D721Med (cell line): ENCODE measurements around the gene DOHH.

Source experiments
- DNase-seq: peaks from one replicate; pipeline ENCODE4 v3.0.0; 2011; ENCODE audit warnings: low spot score; ENCODE audit not compliant: insufficient read length
- FAIRE-seq: peaks from 2 replicates; lab custom pipeline; 2011; peaks lifted over from hg19 to GRCh38; lab: Jason Lieb, UNC
- TF ChIP-seq, protein P1 (sequence below): IDR thresholded peaks from 2 replicates; pipeline ENCODE4 v1.5.1; 2012; ENCODE audit warnings: mild to moderate bottlenecking, control low read depth; ENCODE audit not compliant: insufficient read depth; ENCODE audit errors: missing control alignments

DOHH gene

DNA sequence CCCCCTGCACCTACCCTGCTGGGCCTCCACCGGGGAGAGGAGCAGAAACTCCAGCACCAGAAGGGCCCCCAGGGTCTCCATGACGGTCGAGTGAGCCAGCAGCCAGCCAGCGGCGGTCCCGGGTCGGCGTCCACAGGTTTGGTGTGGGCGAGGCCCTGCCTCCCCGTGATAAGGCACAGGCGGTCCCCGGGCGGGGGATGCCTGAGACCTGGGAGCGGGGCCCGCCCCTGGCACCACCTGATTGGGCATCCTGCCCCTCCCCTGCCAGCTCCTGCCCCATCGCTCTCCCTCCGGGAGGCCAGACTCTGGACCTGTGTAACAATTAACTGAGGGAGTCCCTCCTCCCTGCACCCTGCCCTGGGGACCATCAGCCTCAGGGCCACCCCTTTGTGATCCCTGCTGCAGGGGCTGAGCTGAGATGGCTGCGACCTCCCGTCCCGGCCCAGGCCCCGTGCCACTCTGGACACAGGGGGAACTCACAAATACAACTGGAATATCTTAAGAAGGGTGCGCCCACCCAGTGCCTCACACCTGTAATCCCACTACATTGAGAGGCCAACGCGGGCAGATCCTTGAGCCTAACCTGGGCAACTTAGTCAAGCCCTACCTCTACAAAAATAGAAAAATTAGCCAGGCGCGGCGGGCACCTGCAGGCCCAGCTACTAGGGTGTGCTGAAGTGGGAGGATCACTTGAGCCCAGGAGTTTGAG lies 19.9 kb downstream of the DOHH start, which contains the start of gene SMIM24:
Gene SMIM24, minus strand, starts transcription at position 143 of the 709 bp plus-strand sequence. Its CDS starts 62 bp downstream, at position 81.
- no peak for DNase-seq
- TF ChIP-seq, protein P1, sequence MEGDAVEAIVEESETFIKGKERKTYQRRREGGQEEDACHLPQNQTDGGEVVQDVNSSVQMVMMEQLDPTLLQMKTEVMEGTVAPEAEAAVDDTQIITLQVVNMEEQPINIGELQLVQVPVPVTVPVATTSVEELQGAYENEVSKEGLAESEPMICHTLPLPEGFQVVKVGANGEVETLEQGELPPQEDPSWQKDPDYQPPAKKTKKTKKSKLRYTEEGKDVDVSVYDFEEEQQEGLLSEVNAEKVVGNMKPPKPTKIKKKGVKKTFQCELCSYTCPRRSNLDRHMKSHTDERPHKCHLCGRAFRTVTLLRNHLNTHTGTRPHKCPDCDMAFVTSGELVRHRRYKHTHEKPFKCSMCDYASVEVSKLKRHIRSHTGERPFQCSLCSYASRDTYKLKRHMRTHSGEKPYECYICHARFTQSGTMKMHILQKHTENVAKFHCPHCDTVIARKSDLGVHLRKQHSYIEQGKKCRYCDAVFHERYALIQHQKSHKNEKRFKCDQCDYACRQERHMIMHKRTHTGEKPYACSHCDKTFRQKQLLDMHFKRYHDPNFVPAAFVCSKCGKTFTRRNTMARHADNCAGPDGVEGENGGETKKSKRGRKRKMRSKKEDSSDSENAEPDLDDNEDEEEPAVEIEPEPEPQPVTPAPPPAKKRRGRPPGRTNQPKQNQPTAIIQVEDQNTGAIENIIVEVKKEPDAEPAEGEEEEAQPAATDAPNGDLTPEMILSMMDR: no peak
- no peak for FAIRE-seq

DNA sequence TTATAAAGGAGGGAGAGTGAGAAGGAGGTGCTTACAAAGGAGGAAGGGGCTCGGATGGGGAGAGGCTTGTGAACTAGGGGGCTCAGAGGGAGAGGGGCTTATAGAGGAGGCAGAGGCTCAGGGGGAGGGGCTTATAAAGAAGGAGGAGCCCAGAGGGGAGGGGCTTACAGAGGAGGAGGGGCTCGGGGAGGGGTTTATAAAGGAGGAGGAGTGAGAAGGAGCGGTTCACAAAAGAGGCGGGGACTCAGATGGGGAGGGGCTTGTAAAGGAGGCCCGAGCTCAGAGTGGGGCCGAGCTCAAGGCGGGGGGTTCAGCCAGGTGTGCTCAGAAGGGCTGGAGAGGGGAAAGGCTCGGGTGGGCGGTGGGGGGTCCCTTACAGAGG lies 20.6 kb downstream of the DOHH start:
- TF ChIP-seq, protein P1: no peak
- no peak for DNase-seq
- FAIRE-seq: no peak

DNA sequence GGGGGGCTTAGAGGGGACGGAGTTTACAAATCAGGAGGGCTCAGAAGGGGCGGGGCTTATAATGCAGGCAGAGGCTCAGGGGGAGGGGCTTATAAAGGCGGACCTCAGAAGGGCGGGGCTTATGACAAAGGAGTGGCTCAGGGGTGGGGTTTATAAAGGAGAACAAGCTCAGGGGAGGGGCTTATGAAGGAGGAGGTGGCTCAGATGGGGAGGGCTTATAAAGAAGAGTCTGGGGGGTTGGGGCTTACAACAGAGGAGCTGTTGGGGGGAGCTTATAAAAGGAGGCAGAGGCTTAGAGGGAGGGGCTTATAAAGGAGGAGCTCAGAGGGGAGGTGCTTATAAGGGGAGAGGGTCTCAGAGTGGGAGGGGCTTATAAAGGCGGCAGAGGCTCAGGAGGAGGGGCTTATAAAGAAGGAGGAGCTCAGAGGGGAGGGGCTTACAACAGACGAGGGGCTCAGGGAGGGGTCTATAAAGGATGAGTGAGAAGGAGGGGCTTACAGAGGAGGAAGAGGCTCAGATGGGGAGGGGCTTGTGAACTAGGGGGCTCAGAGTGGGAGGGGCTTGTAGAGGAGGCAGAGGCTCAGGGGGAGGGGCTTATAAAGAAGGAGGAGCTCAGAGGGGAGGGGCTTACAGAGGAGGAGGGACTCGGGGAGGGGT lies 21.2 kb downstream of the DOHH start:
- no peak for FAIRE-seq
- DNase-seq: no peak
- TF ChIP-seq, protein P1: no peak

DNA sequence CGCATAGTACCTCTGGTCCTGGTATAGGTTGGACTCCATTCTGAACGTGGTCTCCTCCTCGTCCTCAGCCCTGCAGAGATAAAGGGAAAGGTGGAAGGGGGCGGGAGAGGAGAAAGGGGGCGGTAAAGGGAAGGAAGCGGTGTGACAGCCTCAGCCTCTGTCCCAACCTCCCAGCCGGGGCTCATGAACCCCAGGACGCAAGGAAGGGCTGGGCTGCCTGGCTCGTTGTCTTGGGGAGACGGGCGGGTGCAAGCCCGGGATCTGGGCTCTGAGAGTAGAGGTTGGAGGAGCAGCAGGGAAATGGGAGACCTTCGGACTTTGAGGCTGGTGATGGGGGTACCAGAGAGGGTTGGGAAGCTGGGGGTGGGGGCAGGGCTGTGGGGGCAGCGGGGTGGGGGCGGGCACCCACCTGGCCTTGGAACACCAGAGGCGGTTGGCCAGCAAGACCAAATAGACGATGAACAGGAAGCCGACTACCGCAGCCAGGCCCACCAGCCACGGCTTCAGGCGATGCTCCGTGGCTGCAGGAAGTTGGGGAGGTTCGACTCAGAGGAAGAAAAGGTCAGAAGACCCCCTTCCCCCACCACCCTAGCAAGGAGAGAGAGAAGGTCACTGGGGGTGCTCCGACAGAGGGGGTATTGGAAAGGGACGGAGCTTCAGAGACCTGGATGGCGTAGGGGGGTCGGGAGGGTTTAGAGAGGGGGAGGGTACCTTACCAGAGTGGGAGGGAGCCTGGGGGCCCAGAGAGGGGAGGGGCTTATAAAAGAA lies 21.9 kb downstream of the DOHH start:
- FAIRE-seq (no peak), DNase-seq (no peak)
- TF ChIP-seq, protein P1: no peak

DNA sequence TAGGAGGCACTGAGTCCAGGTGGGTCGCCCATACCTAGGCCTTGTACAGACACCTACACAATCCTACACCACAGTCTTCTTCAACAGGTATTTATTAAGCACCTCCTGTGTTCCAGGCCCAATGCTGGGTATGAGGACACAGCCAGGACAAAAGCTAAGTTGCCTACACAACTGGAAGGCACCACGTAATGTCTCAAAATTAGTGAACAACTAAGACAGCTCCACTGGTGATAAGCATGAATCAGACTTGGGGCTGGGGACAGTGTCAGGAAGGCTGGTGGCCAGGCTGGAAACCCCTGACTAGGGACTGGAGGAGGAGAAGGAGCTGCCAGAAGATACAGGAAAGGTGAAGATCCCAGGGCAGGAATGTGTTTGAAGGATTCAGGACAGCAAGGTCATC lies 22.5 kb downstream of the DOHH start:
- FAIRE-seq (no peak), DNase-seq (no peak)
- TF ChIP-seq, protein P1: no peak

DNA sequence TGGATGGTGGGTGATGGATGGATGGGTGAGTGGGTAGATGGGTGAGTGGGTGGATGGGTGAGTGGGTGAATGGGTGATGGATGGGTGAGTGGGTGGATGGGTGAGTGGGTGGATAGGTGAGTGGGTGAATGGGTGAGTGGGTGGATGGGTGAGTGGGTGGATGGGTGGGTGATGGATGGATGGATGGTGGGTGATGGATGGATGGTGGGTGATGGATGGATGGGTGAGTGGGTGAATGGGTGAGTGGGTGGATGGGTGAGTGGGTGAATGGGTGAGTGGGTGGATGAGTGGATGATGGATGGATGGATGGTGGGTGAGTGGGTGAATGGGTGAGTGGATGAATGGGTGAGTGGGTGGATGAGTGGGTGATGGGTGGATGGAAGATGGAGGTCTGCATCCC lies 23.0 kb downstream of the DOHH start:
- DNase-seq: no peak
- FAIRE-seq: no peak
- TF ChIP-seq, protein P1: no peak

DNA sequence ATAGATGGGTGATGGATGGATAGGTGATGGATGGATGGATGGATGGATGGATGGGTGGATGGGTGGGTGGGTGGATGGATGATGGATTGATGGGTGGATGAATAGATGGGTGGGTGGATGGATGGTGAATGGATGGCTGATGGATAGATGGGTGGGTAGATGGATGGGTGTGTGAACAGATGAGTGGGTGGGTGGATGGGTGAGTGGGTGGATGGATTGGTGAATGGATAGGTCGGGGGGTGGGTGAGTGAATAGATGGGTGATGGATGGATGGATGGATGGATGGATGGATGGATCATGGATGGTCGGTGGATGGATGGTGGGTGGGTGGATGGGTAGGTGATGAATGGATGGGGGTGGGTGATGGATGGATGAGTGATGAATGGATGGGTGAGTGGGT lies 23.6 kb downstream of the DOHH start:
- FAIRE-seq (no peak), DNase-seq (no peak)
- TF ChIP-seq, protein P1: no peak
